Urothelium cell line (cell line): ENCODE results near the gene FUT9.

Experiments
- DNase-seq: peaks from one replicate; pipeline ENCODE4 v3.0.0; 2011; ENCODE audit warnings: low spot score, mixed read lengths
- FAIRE-seq: peaks from 2 replicates; lab custom pipeline; 2011; peaks lifted over from hg19 to GRCh38; lab: Jason Lieb, UNC

Gene FUT9

GRCh38 chr6:96015518-96016333 is at the start of gene FUT9:
Gene FUT9, plus strand, starts transcription at chr6:96015974. Its CDS starts 187,182 bp downstream, at chr6:96203156.
- DNase-seq (peak; percentile 48), FAIRE-seq (no peak)

- DNase-seq (no peak), FAIRE-seq (no peak)
Observed at GRCh38 chr6:95967594-95967993, 48.2 kb upstream of the FUT9 start.

DNA sequence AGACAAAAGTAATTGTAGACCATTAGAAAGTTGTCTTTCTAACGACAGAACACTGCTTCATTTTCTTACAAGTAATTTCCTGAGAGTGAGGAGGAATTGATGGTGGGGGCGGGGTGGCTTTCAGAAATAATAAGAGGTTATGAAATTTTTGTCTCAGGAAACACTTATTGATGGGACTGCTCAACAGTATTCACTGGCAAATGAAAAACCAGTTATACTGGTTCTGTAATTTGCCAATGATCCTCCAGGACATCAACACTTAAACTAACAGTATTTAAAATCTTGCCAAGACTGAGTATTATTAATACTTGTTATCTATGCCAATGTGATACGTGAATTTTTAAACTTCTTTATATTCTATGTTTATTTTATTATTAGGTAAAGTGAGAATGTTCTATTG is 41.8 kb upstream of the FUT9 start:
- no peak for FAIRE-seq
- DNase-seq, result no peak

- no peak for FAIRE-seq
Observed at GRCh38 chr6:95978230-95978629, 37.5 kb upstream of the FUT9 start.

GRCh38 chr6:95991906-95992305 is 23.9 kb upstream of the FUT9 start:
- no peak for DNase-seq
- FAIRE-seq, result no peak

More at GRCh38 chr6:95978230-95978629, 37.5 kb upstream of the FUT9 start:
- peak; percentile 3 for DNase-seq

GRCh38 chr6:95994151-95994550 is 21.6 kb upstream of the FUT9 start:
- FAIRE-seq (no peak), DNase-seq (no peak)

GRCh38 chr6:95998133-95998532 is 17.6 kb upstream of the FUT9 start:
- DNase-seq, result no peak
- FAIRE-seq, result no peak

DNA sequence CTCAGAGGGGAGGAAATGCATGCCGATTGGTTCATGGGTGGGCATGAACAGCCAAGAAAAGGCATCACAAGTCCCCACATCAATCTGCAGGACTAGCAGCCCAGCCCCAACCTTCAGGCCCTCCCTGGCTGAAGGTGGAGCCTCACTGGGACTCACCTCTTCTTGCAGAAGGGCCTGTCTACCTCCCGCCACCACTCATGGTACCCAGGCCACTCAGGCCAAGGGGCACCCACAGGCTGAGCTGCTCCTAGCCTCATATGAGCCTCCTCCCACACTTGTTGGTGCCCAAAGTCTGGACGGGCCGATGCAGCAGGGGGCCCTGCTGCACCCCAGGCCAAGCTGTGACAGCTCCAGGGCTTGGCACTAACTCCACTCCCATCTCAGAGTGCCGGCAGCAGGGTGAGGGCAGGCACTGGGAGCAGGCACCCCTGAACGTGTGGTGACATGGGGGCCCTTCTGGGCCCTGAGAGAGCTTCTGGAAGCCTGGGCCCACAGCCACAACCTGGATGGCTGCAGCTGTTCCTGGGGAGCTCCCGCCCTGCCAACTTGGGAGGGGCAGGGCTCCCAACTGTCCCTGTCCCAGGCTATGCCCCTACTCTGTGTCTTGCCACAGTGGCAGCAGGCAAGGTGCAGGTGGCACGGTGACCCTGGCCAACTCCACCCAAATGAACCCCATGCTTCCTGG is 13.7 kb upstream of the FUT9 start:
- DNase-seq (no peak), FAIRE-seq (no peak)

- no peak for DNase-seq
Observed at GRCh38 chr6:96002576-96002910, 13.2 kb upstream of the FUT9 start.

GRCh38 chr6:96002912-96003311 is 12.9 kb upstream of the FUT9 start:
- no peak for FAIRE-seq
- no peak for DNase-seq

More at GRCh38 chr6:96002576-96002910, 13.2 kb upstream of the FUT9 start:
- FAIRE-seq, result no peak

GRCh38 chr6:96007663-96008062 is 8.1 kb upstream of the FUT9 start:
- FAIRE-seq, result no peak

GRCh38 chr6:96013531-96013930 is 2.2 kb upstream of the FUT9 start:
- FAIRE-seq, result no peak
- no peak for DNase-seq

More at GRCh38 chr6:96007663-96008062, 8.1 kb upstream of the FUT9 start:
- DNase-seq, result no peak

DNA sequence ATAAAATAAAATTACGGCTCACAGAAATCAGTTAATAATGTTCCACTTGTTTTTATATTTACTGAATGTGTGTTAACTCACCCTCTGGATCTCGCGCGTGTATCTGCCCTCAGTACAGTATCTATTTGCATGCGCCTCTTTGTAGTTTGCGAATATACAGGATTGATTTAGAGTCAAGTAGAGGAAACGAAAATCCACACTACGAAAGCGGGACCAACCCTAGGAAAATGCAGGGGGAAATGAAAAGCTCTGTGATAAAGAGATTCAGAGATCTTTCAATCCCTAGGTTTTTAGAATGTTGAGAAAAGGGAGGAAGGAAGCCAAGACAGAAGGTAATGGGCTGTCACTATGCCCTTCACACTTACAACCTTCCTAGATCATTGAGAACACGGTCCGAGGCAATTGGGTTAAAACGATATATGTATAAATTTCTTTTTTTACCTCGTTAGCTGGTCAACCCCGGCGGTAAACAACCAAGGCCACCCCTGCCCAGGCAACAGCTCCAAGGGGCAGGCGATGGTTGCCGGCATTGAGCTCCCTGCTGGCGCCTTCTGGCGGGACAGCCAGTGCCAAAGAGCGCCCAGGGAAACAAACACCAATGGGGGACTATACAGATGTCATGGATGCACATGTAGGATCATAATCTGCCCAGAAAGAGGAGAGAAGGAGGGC is 792 bp upstream of the FUT9 start:
- no peak for FAIRE-seq
- DNase-seq, result peak; percentile 32

GRCh38 chr6:96016334-96017069 is 728 bp downstream of the FUT9 start:
- FAIRE-seq, result no peak
- peak; percentile 3 for DNase-seq

GRCh38 chr6:96017070-96017359 is 1.2 kb downstream of the FUT9 start:
- FAIRE-seq (no peak), DNase-seq (no peak)

- no peak for FAIRE-seq
- no peak for DNase-seq
Observed at GRCh38 chr6:96022225-96022624, 6.5 kb downstream of the FUT9 start.

DNA sequence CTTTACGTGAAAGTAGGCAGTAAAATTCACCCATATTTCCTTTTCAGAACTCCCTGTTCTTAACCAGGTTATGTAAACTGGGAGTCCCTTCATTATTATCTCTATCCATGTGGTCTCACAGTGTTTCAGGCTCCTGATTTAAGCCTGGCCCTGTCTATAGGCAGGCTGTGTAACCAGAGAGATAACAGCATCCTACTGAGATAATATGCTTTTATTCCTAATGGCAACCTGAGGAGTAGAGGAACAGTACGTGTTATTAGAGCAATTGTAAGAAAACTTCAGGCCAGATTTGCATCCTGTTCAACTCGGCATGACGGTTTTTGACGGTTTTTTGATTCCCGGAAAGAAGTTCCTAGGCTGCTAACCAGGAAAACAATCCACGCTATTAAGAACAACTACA is 16.9 kb downstream of the FUT9 start:
- FAIRE-seq, result no peak
- DNase-seq, result no peak

DNA sequence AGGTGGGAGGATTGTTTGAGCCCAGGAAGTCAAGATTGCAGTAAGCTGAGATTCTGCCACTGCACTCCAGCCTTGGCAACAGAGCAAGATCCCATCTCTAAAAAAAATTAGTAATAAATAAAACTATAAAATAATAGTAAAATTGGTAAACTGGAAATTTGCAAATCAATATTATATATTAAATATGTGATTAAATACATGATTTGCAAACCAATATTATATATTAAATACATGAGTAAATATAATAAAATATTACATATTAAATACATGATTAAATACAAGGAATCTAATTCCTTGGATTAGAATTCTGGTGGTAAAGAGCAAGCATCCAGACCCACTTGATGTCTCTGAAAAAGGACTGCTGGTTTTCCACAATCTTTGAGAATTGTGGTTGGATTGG is 35.8 kb downstream of the FUT9 start:
- no peak for FAIRE-seq
- no peak for DNase-seq

DNA sequence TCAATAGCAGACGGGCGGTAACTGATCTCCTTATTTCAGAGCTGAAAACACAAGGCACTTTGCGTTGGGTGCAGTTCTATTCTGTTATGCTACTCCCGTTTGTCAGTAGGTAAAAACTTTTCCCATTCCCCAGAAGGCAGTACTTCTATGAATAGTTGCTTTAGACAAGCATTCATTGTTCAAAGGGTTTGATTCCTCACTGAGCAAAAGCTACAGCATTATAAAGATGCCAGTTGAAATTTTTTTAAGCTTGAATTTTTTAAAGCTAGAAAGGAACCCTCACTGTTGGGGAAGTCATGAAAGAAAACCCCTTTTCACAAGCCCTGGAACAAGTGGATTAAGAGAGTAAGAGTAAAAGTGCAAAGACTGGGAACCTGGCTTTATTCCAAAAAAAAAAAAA is 42.3 kb downstream of the FUT9 start:
- FAIRE-seq (no peak), DNase-seq (no peak)

GRCh38 chr6:96059586-96059985 is 43.8 kb downstream of the FUT9 start:
- FAIRE-seq, result no peak

DNA sequence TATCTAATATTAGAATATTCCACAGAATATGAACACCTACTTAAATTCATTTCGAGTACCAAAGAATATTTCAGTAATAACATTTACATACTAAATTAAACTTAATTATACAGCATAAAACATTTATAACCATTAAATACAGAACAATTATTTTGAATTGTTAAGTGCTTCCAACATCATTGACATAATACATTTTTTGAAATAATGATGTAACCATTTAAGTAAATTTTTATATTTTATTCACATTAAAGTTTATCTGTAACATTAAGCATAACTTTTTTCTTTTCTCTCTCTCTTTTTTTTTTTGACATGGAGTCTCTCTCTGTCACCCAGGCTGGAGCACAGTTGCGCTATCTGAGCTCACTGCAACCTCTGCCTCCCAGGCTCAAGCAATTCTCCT is 44.5 kb downstream of the FUT9 start:
- DNase-seq (no peak), FAIRE-seq (no peak)

More at GRCh38 chr6:96059586-96059985, 43.8 kb downstream of the FUT9 start:
- peak; percentile 3 for DNase-seq
